Measurements from ENCODE around the gene XYLT1. TPM values are rescaled to one million over a fixed set of nuclear protein-coding genes. Genes with fewer than 3 reads are reported as not detected.

Gene XYLT1
- total RNA-seq, 1 experiment from 2014 or later, result 8.3 TPM

DNA sequence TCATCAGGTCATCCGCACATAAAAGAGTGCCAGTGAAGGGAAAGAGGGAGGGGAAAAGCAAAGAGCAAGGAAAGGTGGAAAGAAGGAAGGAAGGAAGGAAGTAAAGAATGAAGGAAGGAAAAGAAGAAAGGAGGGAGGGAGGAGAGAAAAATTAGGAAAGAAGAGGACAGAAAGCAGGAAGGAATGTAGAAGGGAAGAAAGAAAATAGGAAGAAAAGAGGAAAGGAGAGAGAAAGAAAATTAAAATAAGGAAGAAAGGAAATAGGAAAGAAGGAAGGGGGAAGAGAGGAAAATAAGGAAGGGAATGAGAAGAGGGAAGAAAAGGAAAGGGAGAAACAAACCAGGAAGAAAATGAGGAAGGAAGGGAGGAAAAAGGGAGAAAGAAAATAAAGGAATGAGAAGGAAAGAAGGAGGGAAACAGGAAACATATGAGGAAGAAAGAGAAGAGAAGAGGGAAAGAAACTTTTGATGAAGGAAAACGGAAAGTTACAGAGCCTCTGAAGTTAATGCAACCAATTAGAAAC lies 212.6 kb downstream of the XYLT1 start:
- DNase-seq (ENCODE audit: low spot score), result no peak

DNA sequence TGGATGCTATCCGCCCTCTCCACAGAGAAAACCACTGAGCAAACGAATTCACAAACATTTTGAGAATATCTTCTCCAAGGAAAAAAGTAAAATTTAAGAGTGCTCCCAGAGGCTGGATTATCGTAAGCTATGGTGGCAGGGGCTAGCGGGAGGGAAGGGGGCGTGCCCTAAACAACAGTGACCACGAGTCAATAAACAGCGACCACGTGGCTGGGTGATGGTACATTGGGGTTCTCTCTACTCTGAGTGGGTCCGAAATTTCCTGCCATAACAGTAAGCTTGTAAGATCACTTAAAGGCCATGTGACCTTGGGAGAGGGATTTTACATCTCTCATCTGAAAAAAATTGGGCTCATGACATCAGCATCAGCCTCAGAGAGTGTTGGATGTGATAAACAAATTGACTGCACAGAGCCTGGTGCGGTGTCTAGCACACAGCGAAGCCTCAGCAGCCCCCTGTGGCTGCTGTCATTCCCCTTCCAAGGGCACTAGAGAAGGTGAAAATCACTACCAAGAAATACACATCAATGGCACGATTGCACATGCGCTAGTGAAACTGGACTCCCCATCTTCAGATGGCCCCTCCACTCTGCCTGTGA lies 213.2 kb downstream of the XYLT1 start:
- DNase-seq (ENCODE audit: low spot score), result no peak

DNA sequence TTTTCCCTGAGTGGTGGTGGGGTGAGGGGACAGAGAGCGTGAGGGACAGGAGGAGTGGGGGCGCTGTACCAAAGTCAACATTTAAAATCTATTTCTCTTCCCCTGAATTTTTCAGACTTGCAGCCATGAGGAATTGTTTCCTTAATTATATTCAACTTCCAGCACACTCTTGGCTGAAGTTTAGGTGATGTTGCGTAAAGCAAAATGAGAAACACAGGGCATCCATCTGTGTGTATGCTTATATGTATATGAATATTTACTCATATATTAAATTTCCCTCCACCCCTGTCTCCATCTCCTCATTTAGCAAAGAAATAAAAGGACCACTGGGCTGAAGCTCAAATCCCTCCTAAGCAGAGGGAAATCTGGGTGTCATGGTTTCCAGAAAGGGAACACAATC lies 218.1 kb downstream of the XYLT1 start:
- no peak for DNase-seq (ENCODE audit: low spot score)

DNA sequence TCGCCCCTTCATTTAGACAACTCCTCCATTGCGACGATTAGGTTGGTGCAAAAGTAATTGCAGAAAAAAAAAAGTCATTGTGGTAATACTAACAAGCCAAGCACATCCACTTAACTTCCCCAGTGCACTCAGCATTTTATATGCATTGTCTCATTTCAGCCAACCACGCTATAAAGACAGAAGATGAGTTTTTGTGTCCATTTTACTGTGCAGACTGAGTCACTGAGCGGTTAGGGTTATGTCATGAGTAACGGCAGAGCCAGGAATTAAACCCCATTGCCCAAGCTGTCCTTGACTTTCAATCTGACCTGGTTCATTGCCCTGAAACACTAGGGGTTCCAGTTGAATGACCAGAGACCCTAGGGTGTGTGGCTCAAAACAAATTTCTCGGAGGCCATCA lies 218.7 kb downstream of the XYLT1 start:
- no peak for DNase-seq (ENCODE audit: low spot score)

DNA sequence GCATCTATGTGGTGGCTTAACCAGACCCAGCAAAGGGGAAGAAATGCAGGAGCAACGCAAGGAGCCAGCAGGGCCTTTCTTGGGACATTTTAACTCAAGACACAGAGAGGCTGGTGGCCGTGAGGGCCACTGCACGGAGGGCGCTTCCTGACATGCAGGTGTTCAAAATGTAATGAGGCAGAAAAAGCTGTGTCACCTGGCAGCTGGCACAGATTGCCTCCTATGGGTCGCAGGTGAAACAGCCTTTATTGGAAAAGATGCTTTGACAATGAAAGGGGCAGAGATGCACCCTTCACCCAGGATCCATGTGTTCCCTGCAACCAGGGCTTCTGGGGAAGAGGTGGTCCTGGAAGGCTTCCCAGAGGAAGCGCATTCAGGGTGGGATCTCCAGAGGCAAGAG lies 219.3 kb downstream of the XYLT1 start:
- no peak for DNase-seq (ENCODE audit: low spot score)

DNA sequence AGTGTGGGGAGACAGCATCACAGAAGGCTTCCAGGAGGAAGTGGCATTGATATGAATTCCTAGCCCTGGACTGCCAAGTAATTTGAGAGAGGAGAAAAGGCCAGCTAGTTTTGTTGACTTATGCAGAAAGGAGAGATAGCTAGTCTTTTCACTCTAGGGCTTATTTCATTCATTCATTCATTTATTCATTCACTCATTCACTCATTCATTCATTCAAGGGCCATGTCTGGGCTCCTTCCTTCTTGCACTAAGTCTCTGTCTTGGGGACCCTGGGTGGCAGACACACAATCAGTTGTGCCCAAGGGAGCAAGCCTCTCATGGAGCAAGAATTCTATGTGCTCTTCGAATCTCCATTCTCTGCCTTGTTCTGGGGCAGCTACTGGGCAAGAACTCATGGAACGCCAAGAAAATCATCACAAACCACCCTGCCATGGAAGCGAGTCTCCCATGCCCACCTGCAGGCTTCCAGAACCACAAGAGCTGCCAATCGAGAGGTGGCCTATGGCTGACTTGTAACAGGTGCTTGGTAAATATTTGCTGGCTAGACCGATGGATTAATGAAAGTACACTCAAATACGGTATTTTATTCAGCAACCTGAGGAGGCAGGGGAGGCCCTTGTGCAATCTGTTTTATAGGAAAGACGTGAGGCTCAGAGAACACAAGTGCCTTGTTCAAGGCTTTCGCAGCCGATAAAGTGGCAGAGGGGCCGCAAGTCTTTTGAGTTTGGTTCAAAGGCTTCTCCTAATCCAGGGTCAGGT lies 223.6 kb downstream of the XYLT1 start:
- DNase-seq (ENCODE audit: low spot score), result no peak

DNA sequence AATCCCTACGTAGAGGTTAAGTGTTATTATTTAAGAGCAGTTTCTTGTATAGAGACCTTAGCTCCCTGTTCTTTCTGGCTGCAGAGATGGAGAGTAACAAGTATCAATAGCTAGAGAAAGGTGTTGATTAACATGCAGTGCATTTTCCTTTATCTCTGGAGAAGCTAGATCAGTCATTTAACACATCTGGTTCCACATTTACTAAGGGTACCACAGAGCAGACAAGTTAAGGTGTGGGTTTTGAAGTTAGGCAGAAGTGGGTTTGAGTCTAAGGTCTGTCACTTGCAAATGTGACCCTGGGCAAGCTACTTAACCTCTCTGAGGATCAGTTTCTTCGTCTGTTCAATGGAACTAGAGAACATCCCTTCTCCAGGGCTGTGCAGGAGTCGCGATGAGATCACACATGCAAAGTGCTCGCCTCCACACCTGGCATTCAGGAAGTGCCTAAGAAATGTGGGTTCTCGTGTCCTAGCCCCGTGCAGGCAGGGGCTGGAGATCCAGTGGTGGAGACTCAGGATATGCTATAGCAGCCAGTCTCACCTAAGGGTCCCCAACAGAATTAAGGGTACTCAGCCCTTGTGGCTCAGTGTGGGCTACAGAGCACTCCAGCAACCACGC lies 224.4 kb downstream of the XYLT1 start:
- DNase-seq (ENCODE audit: low spot score), result no peak

DNA sequence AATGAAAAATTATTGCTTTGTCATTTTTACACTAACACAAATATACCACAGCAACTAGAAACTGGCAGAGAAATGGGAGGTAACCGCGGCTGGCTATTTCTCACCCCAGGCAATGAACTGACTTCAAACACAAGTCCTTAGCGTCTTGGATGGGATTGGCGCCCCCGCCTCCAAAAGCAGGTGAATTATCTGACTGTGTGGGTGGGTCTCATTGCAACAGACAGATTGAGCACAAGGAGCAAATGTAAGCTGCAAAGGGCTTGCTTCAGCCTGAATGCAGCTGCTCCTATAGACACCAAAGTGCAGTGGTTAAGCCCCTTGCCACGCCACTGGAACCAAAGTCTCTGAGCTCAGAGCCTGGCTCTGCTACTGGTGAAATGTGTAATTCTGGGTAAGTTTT lies 225.0 kb downstream of the XYLT1 start:
- no peak for DNase-seq (ENCODE audit: low spot score)

DNA sequence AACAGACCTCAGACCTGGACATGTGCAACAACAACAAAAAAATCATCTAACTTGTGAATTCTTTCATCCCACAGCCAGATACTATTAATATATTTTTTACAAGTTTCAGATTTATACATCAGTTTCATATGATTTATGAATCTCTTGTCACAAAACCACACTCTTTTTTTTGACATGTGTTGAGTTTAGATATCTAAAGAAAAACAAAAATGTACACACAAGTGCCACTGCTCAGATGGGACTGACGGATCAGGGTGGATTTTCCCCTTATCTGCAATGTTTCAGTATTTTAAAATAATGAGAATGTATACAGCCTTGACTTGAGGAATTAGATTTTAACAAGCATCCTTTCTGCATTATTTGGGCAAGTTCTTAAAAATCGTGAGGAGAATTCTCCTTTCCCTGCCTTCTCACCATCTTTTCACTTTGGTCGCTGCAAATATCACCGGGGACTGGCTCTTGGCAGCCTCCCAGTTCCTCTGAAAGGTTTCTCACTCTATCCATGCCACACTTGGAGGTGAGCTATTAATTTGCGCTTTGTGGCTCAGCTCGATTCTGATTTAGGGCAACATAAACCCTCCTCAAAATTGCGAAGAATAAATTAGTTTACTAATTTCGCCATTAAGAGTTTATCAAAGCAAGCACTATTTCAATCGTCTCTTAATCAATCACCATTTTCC lies 225.7 kb downstream of the XYLT1 start:
- DNase-seq (ENCODE audit: low spot score), result no peak

DNA sequence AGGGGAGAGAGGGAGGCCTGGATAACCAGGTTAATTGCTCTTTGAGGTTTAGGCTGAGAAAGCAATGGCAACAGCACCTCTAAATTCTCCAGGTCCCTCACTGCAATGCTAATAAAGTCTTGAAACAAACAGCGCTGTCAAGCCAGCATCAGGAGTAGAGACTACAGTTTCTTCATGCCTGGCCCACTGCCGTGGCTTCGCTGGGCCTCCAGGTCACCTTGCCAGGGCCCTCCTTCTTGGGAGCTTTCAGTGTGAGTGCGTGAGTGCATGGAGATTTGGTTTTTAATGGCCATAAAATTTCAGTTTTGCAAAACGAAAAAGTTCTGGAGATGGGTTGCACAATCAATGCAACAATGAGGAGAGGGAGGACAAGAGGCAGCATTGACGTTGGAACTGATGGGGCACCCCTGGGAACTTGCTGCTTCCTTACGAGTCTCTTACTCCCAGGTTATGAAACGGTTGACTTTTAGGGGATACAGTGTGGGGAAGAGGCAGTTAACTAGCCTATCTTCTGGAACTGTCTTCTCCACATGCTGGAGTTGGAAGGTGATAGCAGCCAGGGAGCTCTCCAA lies 229.4 kb downstream of the XYLT1 start:
- DNase-seq (ENCODE audit: low spot score), result no peak

DNA sequence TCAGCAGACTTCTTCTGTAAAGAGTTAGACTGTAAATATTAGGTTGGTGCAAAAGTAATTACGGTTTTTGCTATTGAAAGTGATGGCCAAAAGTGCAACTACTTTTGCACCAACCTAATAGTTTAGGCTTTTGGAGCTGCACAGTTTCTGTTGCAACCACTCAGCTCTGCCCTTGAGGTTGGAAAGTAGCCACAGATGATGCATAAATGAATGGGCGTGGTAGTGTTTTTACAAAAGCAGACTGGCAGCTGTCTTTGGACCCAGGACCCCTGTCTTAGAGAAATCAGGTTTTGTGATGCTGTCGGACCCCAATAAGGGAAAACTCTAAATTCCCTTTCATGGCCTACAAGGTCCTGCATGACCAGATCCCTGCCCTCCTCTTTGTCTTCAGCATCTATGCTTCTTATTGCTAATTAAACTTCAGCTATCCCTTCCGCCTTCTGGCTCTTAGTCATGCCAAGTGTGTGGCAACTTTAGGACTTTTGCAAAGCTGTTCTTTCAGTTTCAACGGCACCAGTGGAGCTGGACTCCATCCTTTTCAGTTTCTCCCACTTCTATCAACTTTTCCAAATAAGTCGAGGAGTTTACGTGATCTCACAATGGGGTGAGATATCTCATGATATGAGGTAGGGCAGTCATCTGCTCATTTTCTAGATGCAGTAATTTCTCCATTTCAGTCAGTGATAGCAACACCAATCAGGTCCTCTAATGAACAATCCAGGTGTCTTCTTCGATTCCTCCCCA lies 232.3 kb downstream of the XYLT1 start:
- DNase-seq (ENCODE audit: low spot score), result no peak

DNA sequence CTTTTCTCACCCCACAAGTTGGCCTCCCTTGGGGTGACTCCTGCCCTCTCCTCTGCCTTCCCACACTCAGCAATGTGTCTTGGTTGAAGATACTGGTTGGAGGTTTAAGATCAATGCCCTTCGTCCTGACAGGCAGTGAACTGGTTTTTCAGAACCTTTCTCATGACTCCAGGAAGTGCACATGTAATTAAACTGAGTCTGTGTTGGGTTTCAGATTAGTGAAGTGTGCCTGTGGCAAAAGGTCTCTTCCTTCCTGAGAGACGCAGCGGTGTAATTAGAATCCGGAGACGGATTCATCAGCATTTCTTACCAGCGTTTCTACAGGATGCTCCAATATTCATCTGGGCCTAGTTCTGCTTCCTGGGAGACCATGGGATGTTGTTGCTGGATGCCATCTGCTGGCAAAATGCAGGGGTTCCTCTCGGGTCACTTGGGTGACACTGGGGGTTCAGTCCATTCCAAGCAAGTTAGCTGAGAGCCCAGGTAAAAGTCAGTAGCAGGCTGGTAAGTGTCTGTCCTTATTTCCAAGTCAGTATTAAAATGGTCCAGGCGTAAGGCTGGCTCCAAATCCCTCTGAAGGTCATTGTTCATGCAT lies 233.3 kb downstream of the XYLT1 start:
- no peak for DNase-seq (ENCODE audit: low spot score)

DNA sequence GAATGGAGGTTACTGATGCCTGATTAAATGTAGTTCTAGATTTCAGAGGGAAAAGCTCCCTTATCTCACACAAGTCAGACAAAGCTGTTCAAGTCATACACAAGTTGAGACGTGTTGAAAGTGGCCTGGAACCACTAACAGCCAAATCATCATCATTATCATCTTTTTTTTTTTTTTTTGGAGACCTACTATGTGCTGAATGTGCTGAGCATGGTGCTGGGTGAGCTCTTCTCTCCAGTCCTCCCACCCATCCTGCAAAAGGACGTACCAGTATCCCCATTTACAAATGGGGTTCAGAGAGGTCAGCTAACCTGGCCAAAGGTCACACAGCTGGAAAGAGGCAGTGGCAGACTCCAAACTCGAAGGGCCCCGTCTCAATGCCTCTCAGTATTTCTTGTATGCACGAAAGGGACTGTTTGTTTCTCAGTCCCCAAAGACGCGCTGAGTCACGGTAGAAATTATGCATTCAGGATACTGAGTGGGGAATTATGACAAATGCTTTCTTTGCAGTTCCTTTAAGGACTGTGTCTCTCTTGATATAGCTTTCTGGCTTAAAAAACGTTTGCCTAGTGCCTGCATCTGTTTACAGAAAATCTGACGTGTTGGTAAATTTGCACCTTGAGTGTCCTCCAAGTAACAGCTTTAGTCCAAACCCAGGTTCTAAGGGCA lies 235.5 kb downstream of the XYLT1 start:
- DNase-seq (ENCODE audit: low spot score), result no peak

DNA sequence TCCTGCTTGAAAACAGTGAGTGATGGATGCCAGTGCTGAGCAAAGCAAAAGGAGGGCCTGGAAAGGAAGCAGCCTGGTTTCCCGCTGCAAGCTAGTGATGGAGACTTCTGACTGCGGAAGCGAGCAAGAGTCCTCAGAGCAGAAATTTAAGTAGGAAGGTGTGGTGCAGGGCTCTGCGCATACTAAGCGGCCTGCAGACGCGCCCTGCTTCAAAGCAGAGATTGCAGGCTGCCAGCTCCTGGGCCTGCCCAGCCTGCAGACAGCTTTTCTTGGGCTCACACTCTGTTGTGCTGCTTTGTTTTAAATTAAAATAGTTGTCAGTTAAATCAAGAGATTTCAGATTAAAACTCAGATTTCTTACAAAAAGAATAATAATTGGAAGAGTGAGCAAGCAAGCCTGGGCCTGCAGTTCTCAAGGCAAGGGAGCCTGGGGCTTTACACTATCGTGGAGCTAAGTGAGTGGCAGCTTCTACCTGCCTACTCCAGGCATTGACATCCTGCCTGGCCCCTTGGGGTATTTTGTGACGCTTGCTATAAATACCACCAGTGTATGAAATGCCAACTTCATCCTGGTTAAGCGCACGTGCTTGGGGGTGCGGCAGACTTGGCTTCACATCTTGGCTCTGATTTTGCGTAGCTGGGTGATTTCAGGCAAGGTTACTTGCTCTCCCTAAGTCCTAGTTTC lies 237.3 kb downstream of the XYLT1 start:
- no peak for DNase-seq (ENCODE audit: low spot score)

DNA sequence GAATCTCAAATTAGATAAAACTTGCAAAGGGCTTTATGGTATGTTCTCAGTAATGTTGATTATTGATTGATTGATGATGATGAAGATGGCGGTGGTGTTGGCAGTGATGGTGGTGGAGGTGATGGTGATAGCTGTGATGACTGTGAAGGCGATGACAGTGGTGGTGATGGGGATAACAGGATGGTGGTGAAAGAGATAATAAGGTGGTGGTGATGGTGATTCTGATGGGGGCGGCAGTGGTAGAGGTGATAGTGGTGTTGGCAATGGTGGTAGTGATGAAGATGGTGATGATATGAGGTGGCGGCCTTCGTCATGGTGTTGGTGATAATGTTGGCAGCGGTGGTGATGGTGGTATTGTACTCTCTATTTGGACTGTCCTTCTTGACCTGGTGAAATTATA lies 238.3 kb downstream of the XYLT1 start:
- no peak for DNase-seq (ENCODE audit: low spot score)

DNA sequence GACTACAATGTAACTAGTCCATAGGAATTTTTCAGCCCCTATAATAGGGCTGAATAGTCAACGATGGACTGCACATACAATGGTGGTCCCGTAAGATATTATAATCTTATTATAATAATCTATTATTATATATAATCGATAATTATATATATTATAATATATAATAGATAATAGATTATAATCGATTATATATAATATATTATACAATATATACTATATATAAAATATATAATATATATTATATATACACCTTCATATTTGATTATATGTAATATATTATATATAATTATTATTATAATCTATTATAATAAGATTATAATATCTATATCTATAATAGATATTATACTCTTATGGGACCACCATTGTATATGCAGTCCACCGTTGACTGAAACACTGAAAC lies 238.8 kb downstream of the XYLT1 start:
- no peak for DNase-seq (ENCODE audit: low spot score)

DNA sequence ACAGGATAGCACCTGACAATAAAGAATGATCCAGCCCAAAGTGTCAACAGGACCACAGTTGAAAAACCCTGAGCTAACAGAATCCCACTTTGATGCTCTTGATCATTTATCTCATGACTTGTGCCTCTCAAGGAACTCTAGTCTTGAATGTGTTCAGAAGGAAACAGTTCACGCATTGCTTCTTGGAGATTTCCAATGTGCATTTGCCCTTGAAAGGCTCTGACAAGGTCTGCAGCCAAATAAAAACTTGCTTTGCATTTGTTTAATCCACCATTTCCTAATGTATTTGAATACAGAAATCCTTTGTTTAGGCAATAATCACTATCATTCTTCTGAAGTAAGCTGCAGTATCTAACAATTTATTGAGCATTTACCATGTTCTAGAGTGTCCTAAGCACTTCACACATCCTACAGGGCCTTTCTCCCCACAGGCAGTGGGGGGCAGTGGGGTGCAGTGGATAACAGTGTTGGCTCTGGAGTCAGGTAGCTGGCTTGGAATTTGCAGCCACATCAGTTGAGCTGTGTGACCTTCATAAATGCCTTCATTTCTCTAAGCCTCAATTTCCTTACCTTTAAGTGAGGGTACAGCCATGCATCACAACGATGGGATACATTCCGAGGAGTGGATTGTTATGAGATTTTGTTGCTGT lies 239.7 kb downstream of the XYLT1 start:
- no peak for DNase-seq (ENCODE audit: low spot score)

DNA sequence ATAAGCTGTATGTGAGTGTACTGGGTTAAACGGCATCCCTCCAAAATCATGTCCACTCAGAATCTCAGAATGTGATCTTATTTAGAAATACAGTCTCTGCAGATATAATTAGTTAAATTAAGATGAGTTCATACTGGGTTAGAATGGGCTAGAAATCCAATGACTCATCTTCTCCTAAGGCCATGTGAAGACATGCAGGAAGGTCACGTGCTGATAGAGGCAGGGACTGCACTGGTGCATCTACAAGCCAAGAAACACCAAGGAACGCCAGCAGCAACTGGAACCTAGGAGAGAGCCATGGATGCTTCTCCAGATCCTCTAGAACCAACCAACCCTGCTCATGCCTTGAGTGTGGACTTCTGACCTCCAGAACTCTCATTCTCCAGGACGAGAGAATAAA lies 241.0 kb downstream of the XYLT1 start:
- no peak for DNase-seq (ENCODE audit: low spot score)

DNA sequence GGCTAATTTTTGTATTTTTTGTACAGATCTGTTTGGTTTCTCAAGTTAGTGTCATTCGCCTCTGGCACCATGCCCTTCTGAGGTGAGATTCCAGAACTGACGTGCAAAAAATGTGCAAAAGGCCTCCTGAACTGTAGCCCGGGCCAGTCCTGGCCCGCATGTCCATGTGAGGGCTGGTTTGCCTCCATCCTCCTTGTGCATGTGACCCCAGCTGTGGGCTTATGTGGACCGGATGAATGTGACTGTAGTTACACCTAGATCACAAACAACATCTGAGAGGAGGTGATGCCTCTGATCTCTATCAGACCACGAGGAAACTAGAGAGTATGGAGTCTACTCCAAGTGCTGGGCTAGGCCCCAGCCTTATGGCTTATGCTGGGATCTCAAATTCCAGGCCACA lies 241.6 kb downstream of the XYLT1 start:
- no peak for DNase-seq (ENCODE audit: low spot score)

DNA sequence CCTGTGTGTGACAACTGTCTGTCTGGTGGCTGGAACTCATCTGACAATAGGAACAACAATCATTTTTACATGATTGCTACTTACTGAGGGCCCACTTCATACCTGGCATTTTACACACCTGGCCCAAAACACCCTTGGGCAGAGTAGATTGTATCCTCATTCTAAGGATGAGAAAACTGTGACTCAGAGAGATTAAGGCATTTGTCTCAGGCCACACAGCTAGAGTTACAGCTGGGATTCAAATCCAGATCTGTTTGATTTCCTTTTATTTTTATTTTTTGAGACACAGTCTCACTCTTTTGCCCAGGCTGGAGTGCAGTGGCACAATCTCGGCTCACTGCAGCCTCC lies 242.1 kb downstream of the XYLT1 start:
- no peak for DNase-seq (ENCODE audit: low spot score)

Data from H4 (cell line).